A673 (cell line): ENCODE results near the gene NBEA. TPM values are rescaled to one million over a fixed set of nuclear protein-coding genes. Genes with fewer than 3 reads are reported as not detected.

ENCODE experiments used
- BruUV-seq: library from RNA; stranded (reverse); fragments of 400-500 nt; replicated peaks from 2 replicates; lab custom pipeline; 2021; lab: Mats Ljungman, UMichigan
- CTCF ChIA-PET: fragments of 300-600 bp; sonication (Branson Sonifier 250); formaldehyde crosslinking; loops from one replicate; lab custom pipeline; 2022; ENCODE audit warnings: antibody characterized with exemption; lab: Charles Lee
- POLR2A ChIA-PET: fragments of 300-600 bp; sonication (Branson Sonifier 250); formaldehyde crosslinking; loops from one replicate; lab custom pipeline; 2022; ENCODE audit warnings: antibody characterized with exemption; ENCODE audit not compliant: low non-redundant PET; lab: Charles Lee
- DNase-seq: peaks from one replicate; pipeline ENCODE4 v3.0.0-alpha.2; 2015; ENCODE audit warnings: low spot score
- H3K27ac ChIP-seq: fragments of 200-600 bp; sonication (generic); 2 replicates; pipeline ENCODE4 v1.5.1; 2016; ENCODE audit warnings: mixed run types, low read depth, mild to moderate bottlenecking, mixed read lengths, antibody characterized with exemption, low read length; ENCODE audit not compliant: poor library complexity, severe bottlenecking
- H3K27me3 ChIP-seq: fragments of 200-600 bp; sonication (generic); replicated peaks from 2 replicates; pipeline ENCODE4 v1.6.1; 2017; ENCODE audit warnings: mixed run types, low read depth, mild to moderate bottlenecking, mixed read lengths, antibody characterized with exemption, low read length; ENCODE audit not compliant: insufficient read depth, poor library complexity
- H3K36me3 ChIP-seq: fragments of 200-600 bp; sonication (generic); 2 replicates; pipeline ENCODE4 v1.6.1; 2016; ENCODE audit warnings: mixed run types, mild to moderate bottlenecking, mixed read lengths, antibody characterized with exemption, low read length; ENCODE audit not compliant: insufficient read depth, poor library complexity, severe bottlenecking
- H3K4me1 ChIP-seq: fragments of 200-600 bp; sonication (generic); 2 replicates; pipeline ENCODE4 v1.6.1; 2017; ENCODE audit warnings: mixed run types, mild to moderate bottlenecking, mixed read lengths, antibody characterized with exemption, low read length; ENCODE audit not compliant: insufficient read depth, poor library complexity, severe bottlenecking
- H3K4me3 ChIP-seq: fragments of 200-600 bp; sonication (generic); 2 replicates; pipeline ENCODE4 v1.5.1; 2016; ENCODE audit warnings: low read depth, mixed run types, mild to moderate bottlenecking, mixed read lengths, low read length; ENCODE audit not compliant: poor library complexity, severe bottlenecking
- H3K9me3 ChIP-seq: fragments of 200-600 bp; sonication (generic); 2 replicates; pipeline ENCODE4 v1.6.1; 2016; ENCODE audit warnings: mixed run types, low read depth, mild to moderate bottlenecking, mixed read lengths, antibody characterized with exemption, low read length; ENCODE audit not compliant: poor library complexity, severe bottlenecking
- CTCF ChIP-seq: fragments of 300-800, 200-600 bp; sonication (generic); conservative IDR thresholded peaks from 2 replicates; pipeline ENCODE4 v1.5.1; 2017; ENCODE audit warnings: low read depth, mild to moderate bottlenecking, antibody characterized with exemption, low read length, moderate library complexity, mixed read lengths
- EZH2 ChIP-seq: fragments of 200-600 bp; sonication (generic); IDR thresholded peaks from 2 replicates; pipeline ENCODE4 v1.6.1; 2017; ENCODE audit warnings: borderline replicate concordance, low read depth, mild to moderate bottlenecking, mixed read lengths, antibody characterized with exemption, low read length; ENCODE audit not compliant: poor library complexity, severe bottlenecking
- intact Hi-C: fragments of 100-400 bp; cut with micrococcal nuclease; formaldehyde crosslinking; loops from one replicate; pipeline ENCODE4 v1.10.0; 2022; ENCODE audit not compliant: unreplicated experiment
- total RNA-seq: library from RNA; stranded (reverse); gene quantifications from 2 replicates; pipeline ENCODE4 v1.2.3, GENCODE V29; 2021

The NBEA gene
- total RNA-seq, 1 experiment from 2014 or later, result 4.2 TPM

- no peak overlapping the region for H3K27ac ChIP-seq
- ChIA-PET POLR2A (no interaction called here), CTCF (no interaction called here)
- BruUV-seq, result no TSS peak
- H3K9me3 ChIP-seq, result no peaks in the 10 kb centered on the region
- H3K4me3 ChIP-seq, result no peak overlapping the region
- intact Hi-C loops, result no loop called here
- no peaks in the 10 kb centered on the region for H3K27me3 ChIP-seq
- no peak for DNase-seq
- no peak for TF ChIP-seq EZH2
- no peak for TF ChIP-seq CTCF
- H3K36me3 ChIP-seq, result no peaks in the 10 kb centered on the region
- no peaks in the 10 kb centered on the region for H3K4me1 ChIP-seq
Measured at GRCh38 chr13:35565273-35565672, 623.2 kb downstream of the NBEA start.

DNA sequence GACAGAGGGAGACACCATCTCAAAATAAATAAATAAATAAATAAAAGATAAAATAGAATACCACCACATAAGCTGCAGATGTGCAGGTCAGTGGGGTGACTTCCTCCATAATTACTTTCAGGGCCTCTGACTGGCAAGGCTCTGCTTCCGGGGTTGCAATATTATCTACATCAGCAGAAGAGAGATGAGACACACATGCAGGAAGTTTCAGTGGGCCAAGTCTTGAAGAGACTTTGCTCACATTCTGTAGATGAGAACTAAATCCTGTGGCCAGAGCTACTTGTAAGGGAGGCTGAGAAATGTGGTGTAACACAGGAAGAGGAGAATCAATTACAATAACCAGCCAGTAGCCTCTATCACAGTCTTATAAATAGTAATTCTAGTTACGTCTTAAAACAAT, 624.3 kb downstream of the NBEA start:
- Histone ChIP-seq H3K36me3 (no peaks in the 10 kb centered on the region), H3K4me3 (no peak overlapping the region), H3K9me3 (no peaks in the 10 kb centered on the region), H3K27me3 (no peaks in the 10 kb centered on the region), H3K27ac (no peak overlapping the region), H3K4me1 (no peaks in the 10 kb centered on the region)
- TF ChIP-seq EZH2 (no peak), CTCF (no peak)
- POLR2A ChIA-PET, result no interaction called here
- intact Hi-C loops, result no loop called here
- BruUV-seq, result no TSS peak
- DNase-seq, result no peak
- CTCF ChIA-PET, result no interaction called here

GRCh38 chr13:35567406-35567980, 625.4 kb downstream of the NBEA start:
- Histone ChIP-seq H3K4me3 (no peak overlapping the region), H3K4me1 (no peaks in the 10 kb centered on the region), H3K36me3 (no peaks in the 10 kb centered on the region), H3K9me3 (no peaks in the 10 kb centered on the region), H3K27ac (no peak overlapping the region), H3K27me3 (no peaks in the 10 kb centered on the region)
- intact Hi-C loops, result no loop called here
- no peak for TF ChIP-seq EZH2
- no peak for TF ChIP-seq CTCF
- DNase-seq, result no peak
- ChIA-PET POLR2A (no interaction called here), CTCF (no interaction called here)
- no TSS peak for BruUV-seq
